IgD-negative memory B cell (primary cell): ENCODE results near the gene MRPL42. TPM values are rescaled to one million over a fixed set of nuclear protein-coding genes. Genes with fewer than 3 reads are reported as not detected.

Experiments used
- H3K27ac Mint-ChIP-seq, 3 donors: one replicate each; pipeline ENCODE4 v1.8.0; 2020 to 2022; ENCODE audit warnings: mild to moderate bottlenecking in 3 of 3, mixed read lengths in 3 of 3, moderate library complexity in 1 of 3
- H3K27me3 Mint-ChIP-seq: one replicate; pipeline ENCODE4 v1.8.0; 2021; ENCODE audit warnings: mixed read lengths
- H3K36me3 Mint-ChIP-seq: one replicate; pipeline ENCODE4 v1.8.0; 2020; ENCODE audit warnings: mild to moderate bottlenecking, mixed read lengths
- H3K4me1 Mint-ChIP-seq, 3 donors: one replicate each; pipeline ENCODE4 v1.8.0; 2020 to 2022; ENCODE audit warnings: mixed read lengths in 3 of 3, mild to moderate bottlenecking in 1 of 3
- H3K4me3 Mint-ChIP-seq, 4 donors: one replicate each; pipeline ENCODE4 v1.8.0; 2020 to 2022; ENCODE audit warnings: mild to moderate bottlenecking in 4 of 4, mixed read lengths in 4 of 4, moderate library complexity in 3 of 4
- H3K9me3 Mint-ChIP-seq, 3 donors: one replicate each; pipeline ENCODE4 v1.8.0; 2020 to 2021; ENCODE audit warnings: mixed read lengths in 3 of 3, mild to moderate bottlenecking in 1 of 3
- polyA plus RNA-seq: library from polyadenylated mRNA; unstranded; fragments of 300-500 nt; fragmentation: Illumina TruSeq; gene quantifications from one replicate; pipeline ENCODE4 v1.2.3, GENCODE V29; 2021

The MRPL42 gene
- polyA plus RNA-seq, 1 donor from 2014 or later, result 84.5 TPM

- H3K4me3 Mint-ChIP-seq, result no peak overlapping the region
- no peaks in the 10 kb centered on the region for H3K9me3 Mint-ChIP-seq
- no peak overlapping the region for H3K27ac Mint-ChIP-seq
- peaks cover 6% of the 10 kb centered on the region for H3K36me3 Mint-ChIP-seq
- no peaks in the 10 kb centered on the region for H3K27me3 Mint-ChIP-seq
- H3K4me1 Mint-ChIP-seq, result peaks cover 0 to 4% (median 3%) of the 10 kb centered on the region in 3 donors
Measured at GRCh38 chr12:93500667-93501066, 33.4 kb downstream of the MRPL42 start.

GRCh38 chr12:93502802-93503623 lies 35.7 kb downstream of the MRPL42 start:
- peaks cover 5 to 6% (median 5%) of the 10 kb centered on the region in 3 donors for H3K4me1 Mint-ChIP-seq
- H3K9me3 Mint-ChIP-seq, result no peaks in the 10 kb centered on the region
- no peaks in the 10 kb centered on the region for H3K27me3 Mint-ChIP-seq
- no peak overlapping the region for H3K27ac Mint-ChIP-seq
- no peak overlapping the region for H3K4me3 Mint-ChIP-seq
- peaks cover 4% of the 10 kb centered on the region for H3K36me3 Mint-ChIP-seq

- no peaks in the 10 kb centered on the region for H3K9me3 Mint-ChIP-seq
Measured at GRCh38 chr12:93507165-93507564, 39.9 kb downstream of the MRPL42 start.

GRCh38 chr12:93509506-93509905 lies 42.2 kb downstream of the MRPL42 start:
- Mint-ChIP-seq H3K27ac (no peak overlapping the region), H3K9me3 (no peaks in the 10 kb centered on the region), H3K4me3 (no peak overlapping the region)

More at GRCh38 chr12:93507165-93507564, 39.9 kb downstream of the MRPL42 start:
- Mint-ChIP-seq H3K36me3 (peaks cover 6% of the 10 kb centered on the region), H3K4me1 (peaks cover 5 to 6% (median 5%) of the 10 kb centered on the region in 3 donors), H3K4me3 (no peak overlapping the region), H3K27ac (no peak overlapping the region), H3K27me3 (no peaks in the 10 kb centered on the region)

GRCh38 chr12:93514853-93515252 lies 47.5 kb downstream of the MRPL42 start:
- no peaks in the 10 kb centered on the region for H3K4me1 Mint-ChIP-seq
- H3K27me3 Mint-ChIP-seq, result no peaks in the 10 kb centered on the region
- no peak overlapping the region for H3K4me3 Mint-ChIP-seq
- peaks cover 5% of the 10 kb centered on the region for H3K36me3 Mint-ChIP-seq
- no peak overlapping the region for H3K27ac Mint-ChIP-seq
- no peaks in the 10 kb centered on the region for H3K9me3 Mint-ChIP-seq

More at GRCh38 chr12:93509506-93509905, 42.2 kb downstream of the MRPL42 start:
- no peaks in the 10 kb centered on the region for H3K27me3 Mint-ChIP-seq
- H3K4me1 Mint-ChIP-seq, result peaks cover 1 to 5% (median 5%) of the 10 kb centered on the region in 3 donors
- peaks cover 4% of the 10 kb centered on the region for H3K36me3 Mint-ChIP-seq

GRCh38 chr12:93518725-93519124 lies 51.4 kb downstream of the MRPL42 start:
- Mint-ChIP-seq H3K27me3 (no peaks in the 10 kb centered on the region), H3K27ac (no peak overlapping the region), H3K4me3 (no peak overlapping the region), H3K9me3 (peaks cover 0 to 3% (median 0%) of the 10 kb centered on the region in 3 donors), H3K4me1 (no peaks in the 10 kb centered on the region), H3K36me3 (peaks cover 3% of the 10 kb centered on the region)

- no peaks in the 10 kb centered on the region for H3K4me1 Mint-ChIP-seq
- peaks cover 0 to 3% (median 0%) of the 10 kb centered on the region in 3 donors for H3K9me3 Mint-ChIP-seq
- peak overlapping the region in 1 of 3 donors; percentile 20 for H3K27ac Mint-ChIP-seq
- peaks cover 2% of the 10 kb centered on the region for H3K27me3 Mint-ChIP-seq
- peaks cover 3% of the 10 kb centered on the region for H3K36me3 Mint-ChIP-seq
- H3K4me3 Mint-ChIP-seq, result no peak overlapping the region
Measured at GRCh38 chr12:93519859-93520258, 52.5 kb downstream of the MRPL42 start.

- Mint-ChIP-seq H3K4me1 (no peaks in the 10 kb centered on the region), H3K27ac (no peak overlapping the region), H3K36me3 (peaks cover 3% of the 10 kb centered on the region), H3K4me3 (no peak overlapping the region), H3K9me3 (peaks cover 0 to 3% (median 0%) of the 10 kb centered on the region in 3 donors), H3K27me3 (peaks cover 4% of the 10 kb centered on the region)
Measured at GRCh38 chr12:93520454-93520853, 53.1 kb downstream of the MRPL42 start.

GRCh38 chr12:93521225-93522080 lies 54.1 kb downstream of the MRPL42 start:
- peak overlapping the region in 1 of 3 donors; percentile 5 for H3K27ac Mint-ChIP-seq
- no peaks in the 10 kb centered on the region for H3K36me3 Mint-ChIP-seq
- H3K27me3 Mint-ChIP-seq, result peaks cover 7% of the 10 kb centered on the region
- H3K4me1 Mint-ChIP-seq, result no peaks in the 10 kb centered on the region
- no peak overlapping the region for H3K4me3 Mint-ChIP-seq
- H3K9me3 Mint-ChIP-seq, result peaks cover 0 to 3% (median 0%) of the 10 kb centered on the region in 3 donors

GRCh38 chr12:93524386-93525133 lies 57.2 kb downstream of the MRPL42 start:
- no peaks in the 10 kb centered on the region for H3K36me3 Mint-ChIP-seq
- H3K4me3 Mint-ChIP-seq, result no peak overlapping the region
- no peaks in the 10 kb centered on the region for H3K4me1 Mint-ChIP-seq
- no peak overlapping the region for H3K27ac Mint-ChIP-seq
- H3K27me3 Mint-ChIP-seq, result peaks cover 10% of the 10 kb centered on the region
- peaks cover 0 to 3% (median 1%) of the 10 kb centered on the region in 3 donors for H3K9me3 Mint-ChIP-seq

GRCh38 chr12:93526786-93527428 lies 59.6 kb downstream of the MRPL42 start:
- peaks cover 0 to 2% (median 0%) of the 10 kb centered on the region in 3 donors for H3K4me1 Mint-ChIP-seq
- peaks cover 0 to 1% (median 0%) of the 10 kb centered on the region in 3 donors for H3K9me3 Mint-ChIP-seq
- no peak overlapping the region for H3K4me3 Mint-ChIP-seq
- no peaks in the 10 kb centered on the region for H3K36me3 Mint-ChIP-seq
- H3K27ac Mint-ChIP-seq, result no peak overlapping the region
- H3K27me3 Mint-ChIP-seq, result peaks cover 10% of the 10 kb centered on the region

GRCh38 chr12:93530358-93530757 lies 63.0 kb downstream of the MRPL42 start:
- H3K36me3 Mint-ChIP-seq, result no peaks in the 10 kb centered on the region
- H3K27ac Mint-ChIP-seq, result no peak overlapping the region
- peaks cover 0 to 1% (median 1%) of the 10 kb centered on the region in 3 donors for H3K9me3 Mint-ChIP-seq
- H3K4me3 Mint-ChIP-seq, result no peak overlapping the region
- peaks cover 0 to 4% (median 0%) of the 10 kb centered on the region in 3 donors for H3K4me1 Mint-ChIP-seq
- H3K27me3 Mint-ChIP-seq, result peaks cover 7% of the 10 kb centered on the region

GRCh38 chr12:93533310-93533709 lies 66.0 kb downstream of the MRPL42 start:
- no peaks in the 10 kb centered on the region for H3K36me3 Mint-ChIP-seq
- no peak overlapping the region for H3K4me3 Mint-ChIP-seq
- no peak overlapping the region for H3K27ac Mint-ChIP-seq
- peaks cover 14 to 17% (median 15%) of the 10 kb centered on the region in 3 donors for H3K4me1 Mint-ChIP-seq
- peaks cover 0 to 1% (median 1%) of the 10 kb centered on the region in 3 donors for H3K9me3 Mint-ChIP-seq
- no peaks in the 10 kb centered on the region for H3K27me3 Mint-ChIP-seq

GRCh38 chr12:93536111-93536765 lies 68.9 kb downstream of the MRPL42 start:
- Mint-ChIP-seq H3K27me3 (no peaks in the 10 kb centered on the region), H3K4me3 (peak overlapping the region in 2 of 4 donors; percentile 34 to 68), H3K9me3 (peaks cover 0 to 1% (median 0%) of the 10 kb centered on the region in 3 donors), H3K36me3 (no peaks in the 10 kb centered on the region), H3K27ac (no peak overlapping the region), H3K4me1 (peaks cover 15 to 23% (median 18%) of the 10 kb centered on the region in 3 donors)
